Psoas muscle (tissue), 8 donors: ENCODE results near the gene ZNF285. TPM values are rescaled to one million over a fixed set of nuclear protein-coding genes. Genes with fewer than 3 reads are reported as not detected.

Experiments used
- ATAC-seq, 4 donors: fragments of 200-7000 bp; cut with Tn5 transposase; one replicate each; pipeline ENCODE4 v1.9.1; 2020; ENCODE audit warnings: moderate library complexity in 3 of 4, mild to moderate bottlenecking in 2 of 4
- DNase-seq, 2 donors: peaks; one replicate each; pipeline ENCODE4 v3.0.0-alpha.2; 2020
- H3K27ac ChIP-seq: fragments of 200-600 bp; one replicate; pipeline ENCODE4 v1.8.0; 2022
- H3K27me3 ChIP-seq, 3 donors: fragments of 200-600 bp in 1 of 3; one replicate each; pipeline versions ENCODE4 v1.6.1 to v1.8.0; 2013 to 2022; ENCODE audit warnings: low read length in 2 of 3, mild to moderate bottlenecking in 2 of 3, moderate library complexity in 1 of 3; ENCODE audit not compliant: insufficient read depth in 3 of 3
- H3K36me3 ChIP-seq, 2 donors: fragments of 200-600 bp in 1 of 2; one replicate each; pipeline versions ENCODE4 v1.6.1 to v1.8.0; 2013 to 2022; ENCODE audit warnings: low read depth in 1 of 2, mild to moderate bottlenecking in 1 of 2, moderate library complexity in 1 of 2; ENCODE audit not compliant: insufficient read depth in 1 of 2
- H3K4me1 ChIP-seq: fragments of 200-600 bp; one replicate; pipeline ENCODE4 v1.8.0; 2022
- H3K4me3 ChIP-seq: fragments of 200-600 bp; one replicate; pipeline ENCODE4 v1.8.0; 2022; ENCODE audit warnings: mild to moderate bottlenecking
- H3K9me3 ChIP-seq: fragments of 200-600 bp; one replicate; pipeline ENCODE4 v1.8.0; 2022
- CTCF ChIP-seq: fragments of 200-600 bp; IDR thresholded peaks from one replicate; pipeline ENCODE4 v1.8.0; 2022; ENCODE audit warnings: antibody characterized with exemption
- WGBS, 3 donors: extraction: QIAGEN DNeasy Blood & Tissue Kit; methylation state at CpG; one replicate each; pipeline versions ENCODE4 v1.1.6 to v1.1.7; 2013; 5-methylcytosine and 5-hydroxymethylcytosine counted together
- intact Hi-C, 2 donors: fragments of 100-400 bp; cut with DNase I; formaldehyde crosslinking; loops; one replicate each; pipeline versions ENCODE4 v1.11.0 to v1.14.2; 2022
- long read RNA-seq, 2 donors: library from polyadenylated mRNA; unstranded; transcript quantifications; one replicate each; pipeline ENCODE4 v2.0.0, GENCODE V29; 2021
- polyA plus RNA-seq, 3 donors: library from polyadenylated mRNA; stranded (reverse); fragments of 200-250 nt; gene quantifications; one replicate each; pipeline ENCODE4 v1.2.3, GENCODE V29; 2013
- total RNA-seq, 4 donors: library from RNA; stranded (reverse); fragmentation: NEBNext Ultra II Directional in 2 of 4; extraction: Animal tissue kit (Norgen Biotek cat#: 25700) in 2 of 4; gene quantifications; one replicate each; pipeline versions ENCODE4 v1.2.1 to v1.2.4, GENCODE V29; 2021 to 2023
- donor health status: healthy with polysubstance abuse.
- donor health status: DM: no; HTN: no; CAD: no; lungs with moderate emphysema.
- donor health status: Bipolar disorder and iron deficiency.
- donor health status: healthy.
- donor health status: DM: yes; HTN: yes; CAD: no.
- donor health status: DM: no; HTN: no; CAD: no.
- donor health status: DM: no; HTN: no; CAD: no.
- donor health status: DM: yes; HTN: yes; CAD: no.

ZNF285 gene
- total RNA-seq (1 to 10 TPM in 3 of 4 donors, under 1 TPM in 1; 0.86 to 4.3 (median 1.4) TPM), polyA plus RNA-seq (1 to 10 TPM in 2 of 3 donors, under 1 TPM in 1; 0.96 to 2.6 (median 1.6) TPM)
- long read RNA-seq, donor 1, partial matches to known transcripts: 0 of 1 reads
- long read RNA-seq, donor 1, other reads (novel, unspliced or antisense): 1 of 1 reads
- long read RNA-seq, donor 2, partial matches to known transcripts: 0 of 1 reads
- long read RNA-seq, donor 2, other reads (novel, unspliced or antisense): 1 of 1 reads

GRCh38 chr19:44401139-44402115, at the start of gene ZNF285:
Gene ZNF285, minus strand, starts transcription at chr19:44401608. Its CDS starts 4,395 bp downstream, at chr19:44397213.
- ATAC-seq (peak; percentile 97 to 100 (median 100)), DNase-seq (peak; percentile 95)
- intact Hi-C loops: no loop called here
- Histone ChIP-seq H3K4me3 (peak within 1 kb of the TSS; percentile 82), H3K4me1 (no peaks in the 10 kb centered on the region), H3K27me3 (no peaks in the 10 kb centered on the region), H3K9me3 (peaks cover 21% of the 10 kb centered on the region), H3K27ac (peak within 1 kb of the TSS; percentile 27), H3K36me3 (peaks cover 0 to 3% of the 10 kb centered on the region in 2 donors)
- 6 to 7% (median 6%) methylated on average over 43 of the region's 43 CpGs for WGBS, 3 donors
- no peak for TF ChIP-seq CTCF

GRCh38 chr19:44447916-44448674, 46.7 kb upstream of the ZNF285 start, which contains the start of gene ZNF229:
Gene ZNF229, minus strand, starts transcription at chr19:44448472. Its CDS starts 5,625 bp downstream, at chr19:44442847.
- peaks cover 0 to 6% (median 0%) of the 10 kb centered on the region in 3 donors for H3K27me3 ChIP-seq
- H3K36me3 ChIP-seq: peaks cover 5 to 31% of the 10 kb centered on the region in 2 donors
- DNase-seq: peak; percentile 85 to 88
- H3K9me3 ChIP-seq: peaks cover 51% of the 10 kb centered on the region
- intact Hi-C loops: no loop called here
- peak within 1 kb of the TSS; percentile 64 for H3K27ac ChIP-seq
- H3K4me1 ChIP-seq: peaks cover 6% of the 10 kb centered on the region
- WGBS, 3 donors: 2% methylated on average over 45 of the region's 45 CpGs
- TF ChIP-seq CTCF: no peak
- ATAC-seq: peak; percentile 96 to 100 (median 98)
- peak within 1 kb of the TSS; percentile 90 for H3K4me3 ChIP-seq

- no peak for TF ChIP-seq CTCF
- no peak for ATAC-seq
- Histone ChIP-seq H3K4me3 (no peak overlapping the region), H3K9me3 (peaks cover 71% of the 10 kb centered on the region), H3K27me3 (no peaks in the 10 kb centered on the region), H3K36me3 (peaks cover 11 to 80% of the 10 kb centered on the region in 2 donors), H3K27ac (no peak overlapping the region), H3K4me1 (no peaks in the 10 kb centered on the region)
- intact Hi-C loops: no loop called here
- DNase-seq: no peak
- 92 to 95% (median 94%) methylated on average over 3 of the region's 3 CpGs for WGBS, 3 donors
These were observed 37.0 kb upstream of the ZNF285 start for GRCh38 chr19:44438441-44438840.

- peaks cover 70% of the 10 kb centered on the region for H3K9me3 ChIP-seq
- H3K27ac ChIP-seq: no peak overlapping the region
- H3K36me3 ChIP-seq: peaks cover 18 to 70% of the 10 kb centered on the region in 2 donors
- intact Hi-C loops: no loop called here
- H3K27me3 ChIP-seq: no peaks in the 10 kb centered on the region
- DNase-seq: no peak
- ATAC-seq: no peak
- H3K4me3 ChIP-seq: no peak overlapping the region
- TF ChIP-seq CTCF: no peak
- WGBS, 3 donors: 96 to 98% (median 97%) methylated on average over 2 of the region's 2 CpGs
- H3K4me1 ChIP-seq: no peaks in the 10 kb centered on the region
These were observed 34.0 kb upstream of the ZNF285 start for GRCh38 chr19:44435441-44435840.
